HG02840 (cell line): ENCODE results near the gene MBLAC2.

Experiments
- ATAC-seq: cut with Tn5 transposase; IDR thresholded peaks from one replicate; pipeline ENCODE4 v1.9.1; 2021; ENCODE audit warnings: mild to moderate bottlenecking, moderate library complexity, moderate number of reproducible peaks; ENCODE audit not compliant: unreplicated experiment, low FRiP score

Gene MBLAC2

DNA sequence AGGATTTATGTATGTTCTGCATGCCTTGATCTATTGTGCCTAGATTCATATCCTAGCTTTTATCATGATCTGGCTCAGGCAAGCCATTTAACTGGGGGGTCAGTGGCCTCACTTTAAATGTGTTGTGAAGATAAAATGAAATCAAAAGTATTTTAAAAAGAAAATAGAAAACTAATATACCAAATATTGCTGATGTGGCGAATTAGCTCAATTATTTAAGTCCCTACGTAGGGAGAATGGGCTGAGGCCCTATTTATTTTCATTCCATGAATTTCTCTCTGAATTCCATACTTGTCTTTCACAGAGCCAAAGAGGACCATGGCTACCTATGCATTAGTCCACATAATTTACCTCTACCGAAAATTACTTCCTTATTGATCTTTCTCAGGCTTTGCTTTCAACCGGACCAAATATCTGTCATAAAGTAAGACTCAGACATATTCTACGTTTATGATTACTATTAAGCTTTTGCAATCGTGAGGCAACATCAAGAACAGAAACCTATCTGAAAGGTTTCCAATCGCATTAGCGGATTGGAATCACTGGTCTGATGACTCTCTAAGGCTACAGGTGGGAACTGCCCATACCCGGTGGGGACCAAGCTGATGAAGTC lies 1.7 kb downstream of the MBLAC2 start:
- no peak for ATAC-seq

- ATAC-seq = no peak
These were observed 13.3 kb downstream of the MBLAC2 start for GRCh38 chr5:90461288-90461687.

DNA sequence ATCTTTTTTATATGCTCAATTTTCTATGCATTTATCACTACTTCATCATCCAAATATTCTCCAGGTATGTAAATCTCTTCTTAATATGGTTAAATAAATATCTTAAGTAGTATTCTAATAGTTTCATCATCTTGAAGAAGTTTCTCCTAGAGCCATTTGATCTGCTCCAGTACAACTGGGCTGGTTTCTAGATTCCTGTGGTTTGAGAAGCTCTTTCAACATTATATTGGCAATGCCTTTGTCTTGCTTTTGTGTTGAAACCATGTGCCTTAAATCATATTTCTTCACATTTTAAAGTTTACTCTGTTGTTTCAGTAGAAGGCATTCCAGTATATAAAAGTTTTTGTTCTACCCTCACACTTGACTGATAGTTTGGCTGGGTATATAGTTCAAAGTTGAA lies 27.6 kb downstream of the MBLAC2 start:
- ATAC-seq = no peak

DNA sequence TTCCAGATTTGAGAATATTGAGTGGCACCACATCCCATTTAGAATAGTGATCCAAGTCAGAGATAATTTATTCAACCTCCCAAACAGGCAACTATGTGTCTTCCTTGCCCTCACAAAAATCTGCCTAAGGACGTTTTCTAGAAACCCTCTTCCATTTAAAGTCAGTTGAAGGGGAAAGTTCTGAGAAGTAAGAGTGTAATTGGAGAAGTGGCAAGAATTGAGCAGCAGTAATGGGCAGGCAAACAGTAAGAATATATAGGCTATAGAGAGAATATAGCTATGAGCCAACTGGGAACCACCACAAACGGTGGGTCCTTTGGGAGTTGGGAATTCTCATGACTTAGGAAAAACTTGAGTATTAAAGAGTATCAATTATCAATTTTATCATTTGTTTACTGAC lies 33.9 kb downstream of the MBLAC2 start:
- no peak for ATAC-seq

GRCh38 chr5:90438100-90438499 lies 36.5 kb downstream of the MBLAC2 start:
- ATAC-seq = no peak

GRCh38 chr5:90437663-90438062 lies 36.9 kb downstream of the MBLAC2 start:
- no peak for ATAC-seq

GRCh38 chr5:90434116-90434714 lies 40.4 kb downstream of the MBLAC2 start:
- no peak for ATAC-seq

DNA sequence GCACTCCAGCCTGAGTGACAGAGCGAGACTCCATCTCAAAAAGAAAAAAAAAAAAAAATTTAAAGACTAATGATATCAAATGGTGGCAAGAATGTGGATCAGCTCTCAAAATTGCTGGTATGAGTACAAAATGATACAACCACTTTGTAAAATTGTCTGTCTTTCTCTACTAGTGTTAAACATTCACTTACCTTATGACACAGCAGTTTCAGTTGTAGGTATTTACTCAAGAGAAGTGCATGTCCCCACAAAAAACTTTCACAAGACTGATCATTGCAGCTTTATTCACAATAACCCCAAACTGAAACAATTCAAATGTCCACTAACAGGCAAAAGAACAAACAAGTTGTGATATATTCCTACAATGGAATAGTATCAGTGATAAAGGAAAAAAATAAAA lies 50.3 kb downstream of the MBLAC2 start:
- no peak for ATAC-seq

DNA sequence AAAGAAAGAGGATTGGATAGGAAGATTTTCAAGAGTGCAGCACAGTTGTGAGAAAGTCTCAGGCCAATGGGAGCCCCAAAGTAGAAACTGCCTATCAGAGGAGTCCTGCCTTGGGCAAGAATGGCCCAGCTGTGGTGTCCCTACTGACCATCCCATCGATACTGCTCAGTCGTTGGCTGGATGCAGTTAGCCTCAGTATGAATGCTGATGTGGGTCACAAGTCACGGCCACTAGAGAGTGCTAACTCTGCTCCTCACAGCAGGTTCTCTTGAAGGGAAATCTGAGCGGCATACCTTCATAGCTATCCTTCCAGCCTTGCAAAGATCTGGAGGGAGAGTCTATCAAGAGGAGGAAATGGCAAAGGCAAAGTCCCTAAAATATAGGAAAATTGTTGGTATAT lies 53.4 kb downstream of the MBLAC2 start:
- ATAC-seq = no peak

DNA sequence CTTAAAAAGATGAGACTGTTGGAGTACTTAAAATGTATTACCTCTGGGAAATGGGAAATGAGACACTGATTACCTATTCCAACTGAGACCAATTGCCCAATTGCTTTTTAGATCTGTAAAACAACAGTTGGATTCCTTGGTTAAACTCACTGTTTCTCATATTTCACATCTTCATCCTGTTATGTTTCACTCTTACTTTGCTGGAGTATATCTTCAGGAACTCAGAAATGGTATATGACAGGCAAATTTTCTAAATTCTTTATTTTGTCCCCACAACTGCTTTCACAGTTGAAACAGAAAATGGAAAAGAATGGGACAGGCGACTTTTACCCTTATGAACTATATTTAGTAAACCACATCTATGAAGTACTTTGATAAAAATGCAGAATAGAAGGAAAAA lies 56.4 kb downstream of the MBLAC2 start:
- no peak for ATAC-seq

GRCh38 chr5:90410178-90410762 lies 64.3 kb downstream of the MBLAC2 start:
- no peak for ATAC-seq

DNA sequence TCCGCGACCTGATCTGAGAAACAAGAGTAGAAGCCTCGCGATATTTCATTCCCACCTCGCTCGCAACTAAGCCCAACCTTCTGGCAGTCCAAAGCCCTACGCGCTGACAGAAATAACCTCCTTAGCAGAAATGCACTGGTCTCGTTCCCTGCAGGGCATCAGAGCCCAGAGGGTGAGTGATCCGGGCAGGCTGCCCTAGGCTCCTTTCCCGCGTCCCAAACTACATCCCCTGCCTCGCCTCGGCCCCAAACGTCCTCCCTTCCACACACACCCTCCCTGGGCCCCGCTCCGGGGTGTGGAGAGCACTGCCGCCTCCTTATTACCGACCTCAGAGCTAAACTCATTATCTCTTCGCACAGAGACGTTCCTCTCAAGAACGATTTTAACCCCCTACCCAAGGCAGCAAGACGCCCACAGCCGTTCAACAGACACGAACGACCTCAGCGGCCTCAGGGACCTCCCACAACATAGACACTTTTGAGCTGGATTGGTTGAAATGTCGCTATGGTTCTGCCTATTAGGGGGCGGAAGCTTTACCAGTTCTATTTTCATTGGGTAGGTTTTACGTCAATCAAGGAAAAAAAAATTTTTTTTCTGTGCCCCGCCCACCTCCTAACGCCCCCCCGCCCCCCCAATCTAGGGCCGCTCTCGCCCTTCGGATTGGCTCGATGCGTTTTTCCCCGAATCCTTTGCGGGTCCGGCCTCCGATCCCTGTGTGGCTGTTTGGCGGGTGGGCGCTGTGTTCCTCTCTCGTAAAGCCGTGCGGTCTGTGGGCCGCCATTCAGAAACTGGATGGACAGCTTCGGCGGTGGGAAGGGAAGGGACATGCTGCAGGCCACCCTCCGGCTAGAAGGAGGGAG lies 65.0 kb downstream of the MBLAC2 start, which contains the start of gene CETN3:
TSS of gene CETN3 (minus strand) at position 439 of the 860 bp plus-strand sequence. CDS start at position 344, 95 bp downstream.
- peak; percentile 97 for ATAC-seq

GRCh38 chr5:90408571-90409317 lies 65.8 kb downstream of the MBLAC2 start:
- peak; percentile 2 for ATAC-seq
